IMR-90 (cell line): ENCODE measurements around the gene RNU1-1. TPM values are rescaled to one million over a fixed set of nuclear protein-coding genes. Genes with fewer than 3 reads are reported as not detected.
"Not testable (repeated sequence)": the region's sequence is repeated elsewhere in the genome, so short reads cannot be mapped to it uniquely, and the experiment has no call there.

Experiments used
- ATAC-seq: fragments of 200-7000 bp; cut with Tn5 transposase; 2 replicates; pipeline ENCODE4 v1.9.1; 2020; ENCODE audit warnings: low read depth, mild to moderate bottlenecking, moderate library complexity
- BruUV-seq: library from RNA; stranded (reverse); fragments of 400-500 nt; replicated peaks from 2 replicates; lab custom pipeline; 2021; lab: Mats Ljungman, UMichigan
- CTCF ChIA-PET: fragments of 300-600 bp; formaldehyde crosslinking; extraction: SDS; loops from one replicate; lab custom pipeline; 2021; ENCODE audit warnings: antibody characterized with exemption; lab: Yijun Ruan, JAX
- POLR2A ChIA-PET: fragments of 300-600 bp; sonication (Branson Sonifier 250); formaldehyde crosslinking; loops from one replicate; lab custom pipeline; 2022; ENCODE audit warnings: antibody characterized with exemption; ENCODE audit not compliant: unreplicated experiment; lab: Charles Lee
- DNase-seq: peaks from one replicate; pipeline ENCODE4 v3.0.0; 2013
- H2AFZ ChIP-seq: replicated peaks from 2 replicates; pipeline ENCODE3; 2013; ENCODE audit warnings: low read length, mild to moderate bottlenecking; ENCODE audit not compliant: poor library complexity
- H2AK5ac ChIP-seq: 2 replicates; pipeline ENCODE4 v1.6.1; 2013; ENCODE audit warnings: low read depth, low read length, inconsistent platforms
- H2AK9ac ChIP-seq: replicated peaks from 2 replicates; pipeline ENCODE3; 2013; ENCODE audit warnings: mild to moderate bottlenecking, low read depth, low read length, moderate library complexity; ENCODE audit not compliant: poor library complexity
- H2BK120ac ChIP-seq: 2 replicates; pipeline ENCODE4 v1.6.1; 2013; ENCODE audit warnings: low read depth, low read length, inconsistent platforms
- H2BK15ac ChIP-seq: 3 replicates; pipeline ENCODE4 v1.6.1; 2013; ENCODE audit warnings: low read depth, low read length, inconsistent platforms
- H2BK20ac ChIP-seq: 2 replicates; pipeline ENCODE4 v1.6.1; 2013; ENCODE audit warnings: low read depth, mild to moderate bottlenecking, inconsistent platforms, low read length, moderate library complexity
- H2BK5ac ChIP-seq: 2 replicates; pipeline ENCODE4 v1.6.1; 2013; ENCODE audit warnings: mild to moderate bottlenecking, low read depth, low read length, inconsistent platforms; ENCODE audit not compliant: poor library complexity, severe bottlenecking
- H3K14ac ChIP-seq: replicated peaks from 2 replicates; pipeline ENCODE4 v1.6.1; 2013; ENCODE audit warnings: low read depth, low read length, inconsistent platforms
- H3K18ac ChIP-seq: 2 replicates; pipeline ENCODE4 v1.6.1; 2013; ENCODE audit warnings: low read depth, low read length, control low read depth
- H3K23ac ChIP-seq: 2 replicates; pipeline ENCODE4 v1.6.1; 2013; ENCODE audit warnings: low read depth, low read length, inconsistent platforms
- H3K27ac ChIP-seq: 2 replicates; pipeline ENCODE4 v1.5.1; 2013; ENCODE audit warnings: mild to moderate bottlenecking, control low read depth, low read length; ENCODE audit not compliant: insufficient read depth
- H3K27me3 ChIP-seq: 2 replicates; pipeline ENCODE4 v1.6.1; 2013; ENCODE audit warnings: low read length; ENCODE audit not compliant: control insufficient read depth, insufficient read depth
- H3K36me3 ChIP-seq: 2 replicates; pipeline ENCODE4 v1.6.1; 2013; ENCODE audit warnings: low read length, mixed read lengths; ENCODE audit not compliant: control insufficient read depth, insufficient read depth
- H3K4ac ChIP-seq: 2 replicates; pipeline ENCODE4 v1.6.1; 2013; ENCODE audit warnings: low read depth, low read length, inconsistent platforms
- H3K4me1 ChIP-seq: 2 replicates; pipeline ENCODE4 v1.6.1; 2013; ENCODE audit warnings: low read length, mixed read lengths; ENCODE audit not compliant: control insufficient read depth, insufficient read depth
- H3K4me2 ChIP-seq: 2 replicates; pipeline ENCODE4 v1.6.1; 2013; ENCODE audit warnings: low read depth, mild to moderate bottlenecking, control low read depth, low read length, moderate library complexity
- H3K4me3 ChIP-seq: 2 replicates; pipeline ENCODE4 v1.5.1; 2013; ENCODE audit warnings: low read depth, mild to moderate bottlenecking, control low read depth, low read length, moderate library complexity; ENCODE audit not compliant: insufficient read depth
- H3K56ac ChIP-seq: 2 replicates; pipeline ENCODE4 v1.6.1; 2013; ENCODE audit warnings: low read length, inconsistent platforms; ENCODE audit not compliant: insufficient read depth; ENCODE audit errors: extremely low read depth
- H3K79me1 ChIP-seq, 2 experiments: 2 replicates each; pipeline ENCODE4 v1.6.1; 2013; ENCODE audit warnings: low read length in 2 of 2, inconsistent platforms in 1 of 2, low read depth in 1 of 2
- H3K9ac ChIP-seq: 2 replicates; pipeline ENCODE4 v1.6.1; 2013; ENCODE audit warnings: low read depth, low read length, control low read depth
- H3K9me1 ChIP-seq: 2 replicates; pipeline ENCODE4 v1.6.1; 2013; ENCODE audit warnings: low read length, inconsistent platforms; ENCODE audit not compliant: insufficient read depth
- H3K9me3 ChIP-seq: 2 replicates; pipeline ENCODE4 v1.6.1; 2013; ENCODE audit warnings: low read length; ENCODE audit not compliant: control insufficient read depth, insufficient read depth
- H4K20me1 ChIP-seq: 2 replicates; pipeline ENCODE4 v1.6.1; 2013; ENCODE audit warnings: low read length, inconsistent platforms; ENCODE audit not compliant: insufficient read depth
- H4K5ac ChIP-seq: 2 replicates; pipeline ENCODE4 v1.6.1; 2013; ENCODE audit warnings: mild to moderate bottlenecking, low read depth, low read length, control low read depth
- H4K8ac ChIP-seq, 2 experiments: 2 replicates each; pipeline ENCODE4 v1.6.1; 2013; ENCODE audit warnings: low read depth in 2 of 2, low read length in 2 of 2, control low read depth in 1 of 2, inconsistent platforms in 1 of 2
- H4K91ac ChIP-seq: 2 replicates; pipeline ENCODE4 v1.6.1; 2013; ENCODE audit warnings: low read depth, low read length, inconsistent platforms; ENCODE audit not compliant: insufficient read depth
- WGBS, 2 experiments: methylation state at CpG; one replicate each; pipeline versions ENCODE4 v1.1.5 to v1.1.7; 2013; ENCODE audit warnings: missing lambda C conversion rate in 2 of 2; ENCODE audit not compliant: insufficient read length in 1 of 2; ENCODE audit errors: extremely low coverage in 2 of 2; 5-methylcytosine and 5-hydroxymethylcytosine counted together
- dilution Hi-C: fragments of 300-500 bp; cut with HindIII; formaldehyde crosslinking; loops from one replicate; pipeline ENCODE4 v1.14.3; 2018; ENCODE audit warnings: low sequenced_read_pairs; ENCODE audit not compliant: unreplicated experiment
- in situ Hi-C: fragments of 300-500 bp; cut with MboI; formaldehyde crosslinking; loops from 3 replicates; pipeline ENCODE4 v1.14.3; 2019; ENCODE audit warnings: low sequenced_read_pairs, inconsistent platforms, mixed read lengths
- intact Hi-C: fragments of 100-400 bp; cut with micrococcal nuclease; formaldehyde crosslinking; loops from 2 replicates; pipeline ENCODE4 v1.10.0; 2022
- polyA plus RNA-seq, 3 experiments: library from polyadenylated mRNA; depleted of rRNA; stranded (reverse); fragments of >200 nt; gene quantifications; 2 replicates each; pipeline ENCODE4 v1.2.3, GENCODE V29; 2012; ENCODE audit warnings: low replicate concordance in 1 of 3
- total RNA-seq: library from RNA; depleted of rRNA; stranded (reverse); fragments of >200 nt; gene quantifications from 2 replicates; pipeline ENCODE4 v1.2.3, GENCODE V29; 2012

RNU1-1 gene
- total and polyA plus RNA-seq, 2 of the 4 experiments (the other 2 are of a cell fraction), result under 0.01 TPM; not detected in 1

GRCh38 chr1:16521679-16522078 is 7.6 kb upstream of the RNU1-1 start:
- dilution Hi-C loops, H2BK120ac ChIP-seq, H3K23ac ChIP-seq, DNase-seq, H3K4me2 ChIP-seq, H4K91ac ChIP-seq, H3K4me1 ChIP-seq, H3K9me1 ChIP-seq, H3K18ac ChIP-seq, H3K27ac ChIP-seq, H3K4ac ChIP-seq, POLR2A ChIA-PET, H2BK15ac ChIP-seq, H2AFZ ChIP-seq, H3K9me3 ChIP-seq, intact Hi-C loops, BruUV-seq, H2AK5ac ChIP-seq, H4K20me1 ChIP-seq, ATAC-seq, H3K4me3 ChIP-seq, H3K36me3 ChIP-seq, in situ Hi-C loops, CTCF ChIA-PET, H4K5ac ChIP-seq, H2BK20ac ChIP-seq, H2BK5ac ChIP-seq, H3K14ac ChIP-seq, H2AK9ac ChIP-seq, H3K79me1 ChIP-seq, H3K9ac ChIP-seq, H3K56ac ChIP-seq, H4K8ac ChIP-seq: not testable (repeated sequence)
- WGBS, 2 experiments, result no CpG with 5 or more reads among the region's 5 CpGs
- peaks cover 34% of the 10 kb centered on the region for H3K27me3 ChIP-seq
